ENCODE data around the gene VPS8.

- no peak for TF ChIP-seq POLR2A (IDR thresholded peaks at IDR 0.05)
- TF ChIP-seq CTCF (IDR thresholded peaks at IDR 0.05) = no peak
Measured at GRCh38 chr3:184954251-184954650, 142.3 kb downstream of the VPS8 start.

Measured in breast epithelium (tissue), 3 donors.